ENCODE data around the gene C1orf232. TPM values are rescaled to one million over a fixed set of nuclear protein-coding genes. Genes with fewer than 3 reads are reported as not detected.

Gene C1orf232
- total and polyA plus RNA-seq, 9 of the 15 experiments (the other 6 are each of a cell fraction or from before 2014, with no cell fraction given), result not detected

DNA sequence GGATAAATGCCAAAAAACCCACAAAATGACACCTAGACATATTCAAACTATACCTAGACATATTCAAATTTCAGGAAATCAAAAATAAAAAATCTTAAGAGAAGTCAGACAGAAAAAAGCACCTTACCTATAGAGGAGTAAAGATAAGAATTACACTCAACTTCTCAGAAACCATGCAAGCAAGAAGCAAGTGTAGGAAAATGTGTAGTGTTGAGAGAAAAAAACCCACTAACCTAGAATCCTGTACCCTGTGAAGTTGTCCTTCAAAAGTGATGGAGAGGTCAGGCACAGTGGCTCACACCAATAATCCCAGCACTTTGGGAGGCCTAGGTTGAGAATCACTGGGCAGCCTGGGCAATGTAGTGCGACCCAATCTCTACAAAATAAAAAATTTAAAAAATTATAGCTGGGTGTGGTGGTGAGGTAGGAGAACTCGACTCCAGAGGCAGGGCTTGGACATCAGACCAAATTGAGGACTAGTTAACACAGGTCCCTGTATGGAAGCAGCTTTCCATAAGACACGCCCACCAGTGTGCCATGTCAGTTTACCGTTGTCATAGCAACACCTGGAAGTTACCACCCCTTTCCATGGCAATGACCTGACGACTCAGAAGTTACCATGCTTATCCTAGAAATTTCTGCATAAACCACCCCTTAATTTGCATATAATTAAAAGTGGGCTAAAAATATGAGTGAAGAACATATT lies 36.5 kb downstream of the C1orf232 start (continued):
- TF ChIP-seq NEUROD1 (IDR thresholded peaks at IDR 0.05; ENCODE audit: borderline replicate concordance, low read depth, low read length, partially characterized antibody), result peak; percentile 54
- TF ChIP-seq NCOA4 (IDR thresholded peaks at IDR 0.05; ENCODE audit: partially characterized antibody), result no peak
- peak; percentile 88 for TF ChIP-seq RFX5 (IDR thresholded peaks at IDR 0.05; ENCODE audit: low read depth, low read length)
- peak; percentile 25 to 40; a peak in 3 of 4 replicates for TF ChIP-seq NRF1 (conservative IDR thresholded peaks at IDR 0.05 in 1 of 2, IDR thresholded peaks at IDR 0.05 in 1 of 2)
- TF ChIP-seq, protein P1, sequence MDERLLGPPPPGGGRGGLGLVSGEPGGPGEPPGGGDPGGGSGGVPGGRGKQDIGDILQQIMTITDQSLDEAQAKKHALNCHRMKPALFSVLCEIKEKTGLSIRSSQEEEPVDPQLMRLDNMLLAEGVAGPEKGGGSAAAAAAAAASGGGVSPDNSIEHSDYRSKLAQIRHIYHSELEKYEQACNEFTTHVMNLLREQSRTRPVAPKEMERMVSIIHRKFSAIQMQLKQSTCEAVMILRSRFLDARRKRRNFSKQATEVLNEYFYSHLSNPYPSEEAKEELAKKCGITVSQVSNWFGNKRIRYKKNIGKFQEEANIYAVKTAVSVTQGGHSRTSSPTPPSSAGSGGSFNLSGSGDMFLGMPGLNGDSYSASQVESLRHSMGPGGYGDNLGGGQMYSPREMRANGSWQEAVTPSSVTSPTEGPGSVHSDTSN (CRISPR knock-in tag; IDR thresholded peaks at IDR 0.05; ENCODE audit: low read depth), result no peak
- TF ChIP-seq, protein P1 (tag; conservative IDR thresholded peaks at IDR 0.05; ENCODE audit: low read depth), result peak; percentile 81
- no peak for TF ChIP-seq FOS (IDR thresholded peaks at IDR 0.05; ENCODE audit: extremely low read depth, insufficient read length)
- TF ChIP-seq, protein P2, sequence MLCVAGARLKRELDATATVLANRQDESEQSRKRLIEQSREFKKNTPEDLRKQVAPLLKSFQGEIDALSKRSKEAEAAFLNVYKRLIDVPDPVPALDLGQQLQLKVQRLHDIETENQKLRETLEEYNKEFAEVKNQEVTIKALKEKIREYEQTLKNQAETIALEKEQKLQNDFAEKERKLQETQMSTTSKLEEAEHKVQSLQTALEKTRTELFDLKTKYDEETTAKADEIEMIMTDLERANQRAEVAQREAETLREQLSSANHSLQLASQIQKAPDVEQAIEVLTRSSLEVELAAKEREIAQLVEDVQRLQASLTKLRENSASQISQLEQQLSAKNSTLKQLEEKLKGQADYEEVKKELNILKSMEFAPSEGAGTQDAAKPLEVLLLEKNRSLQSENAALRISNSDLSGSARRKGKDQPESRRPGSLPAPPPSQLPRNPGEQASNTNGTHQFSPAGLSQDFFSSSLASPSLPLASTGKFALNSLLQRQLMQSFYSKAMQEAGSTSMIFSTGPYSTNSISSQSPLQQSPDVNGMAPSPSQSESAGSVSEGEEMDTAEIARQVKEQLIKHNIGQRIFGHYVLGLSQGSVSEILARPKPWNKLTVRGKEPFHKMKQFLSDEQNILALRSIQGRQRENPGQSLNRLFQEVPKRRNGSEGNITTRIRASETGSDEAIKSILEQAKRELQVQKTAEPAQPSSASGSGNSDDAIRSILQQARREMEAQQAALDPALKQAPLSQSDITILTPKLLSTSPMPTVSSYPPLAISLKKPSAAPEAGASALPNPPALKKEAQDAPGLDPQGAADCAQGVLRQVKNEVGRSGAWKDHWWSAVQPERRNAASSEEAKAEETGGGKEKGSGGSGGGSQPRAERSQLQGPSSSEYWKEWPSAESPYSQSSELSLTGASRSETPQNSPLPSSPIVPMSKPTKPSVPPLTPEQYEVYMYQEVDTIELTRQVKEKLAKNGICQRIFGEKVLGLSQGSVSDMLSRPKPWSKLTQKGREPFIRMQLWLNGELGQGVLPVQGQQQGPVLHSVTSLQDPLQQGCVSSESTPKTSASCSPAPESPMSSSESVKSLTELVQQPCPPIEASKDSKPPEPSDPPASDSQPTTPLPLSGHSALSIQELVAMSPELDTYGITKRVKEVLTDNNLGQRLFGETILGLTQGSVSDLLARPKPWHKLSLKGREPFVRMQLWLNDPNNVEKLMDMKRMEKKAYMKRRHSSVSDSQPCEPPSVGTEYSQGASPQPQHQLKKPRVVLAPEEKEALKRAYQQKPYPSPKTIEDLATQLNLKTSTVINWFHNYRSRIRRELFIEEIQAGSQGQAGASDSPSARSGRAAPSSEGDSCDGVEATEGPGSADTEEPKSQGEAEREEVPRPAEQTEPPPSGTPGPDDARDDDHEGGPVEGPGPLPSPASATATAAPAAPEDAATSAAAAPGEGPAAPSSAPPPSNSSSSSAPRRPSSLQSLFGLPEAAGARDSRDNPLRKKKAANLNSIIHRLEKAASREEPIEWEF (CRISPR knock-in tag; IDR thresholded peaks at IDR 0.05), result no peak
- peak; percentile 97 for TF ChIP-seq BMI1 (IDR thresholded peaks at IDR 0.05; ENCODE audit: low read length)
- TF ChIP-seq, protein P3, sequence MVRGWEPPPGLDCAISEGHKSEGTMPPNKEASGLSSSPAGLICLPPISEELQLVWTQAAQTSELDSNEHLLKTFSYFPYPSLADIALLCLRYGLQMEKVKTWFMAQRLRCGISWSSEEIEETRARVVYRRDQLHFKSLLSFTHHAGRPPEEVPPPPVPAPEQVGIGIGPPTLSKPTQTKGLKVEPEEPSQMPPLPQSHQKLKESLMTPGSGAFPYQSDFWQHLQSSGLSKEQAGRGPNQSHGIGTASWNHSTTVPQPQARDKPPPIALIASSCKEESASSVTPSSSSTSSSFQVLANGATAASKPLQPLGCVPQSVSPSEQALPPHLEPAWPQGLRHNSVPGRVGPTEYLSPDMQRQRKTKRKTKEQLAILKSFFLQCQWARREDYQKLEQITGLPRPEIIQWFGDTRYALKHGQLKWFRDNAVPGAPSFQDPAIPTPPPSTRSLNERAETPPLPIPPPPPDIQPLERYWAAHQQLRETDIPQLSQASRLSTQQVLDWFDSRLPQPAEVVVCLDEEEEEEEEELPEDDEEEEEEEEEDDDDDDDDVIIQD (CRISPR knock-in tag; IDR thresholded peaks at IDR 0.05), result no peak
- TF ChIP-seq ARID1B (IDR thresholded peaks at IDR 0.05), result 0 out of 2 replicates have a peak, but pooled peaks have one; percentile 18
- TF ChIP-seq, protein P4, sequence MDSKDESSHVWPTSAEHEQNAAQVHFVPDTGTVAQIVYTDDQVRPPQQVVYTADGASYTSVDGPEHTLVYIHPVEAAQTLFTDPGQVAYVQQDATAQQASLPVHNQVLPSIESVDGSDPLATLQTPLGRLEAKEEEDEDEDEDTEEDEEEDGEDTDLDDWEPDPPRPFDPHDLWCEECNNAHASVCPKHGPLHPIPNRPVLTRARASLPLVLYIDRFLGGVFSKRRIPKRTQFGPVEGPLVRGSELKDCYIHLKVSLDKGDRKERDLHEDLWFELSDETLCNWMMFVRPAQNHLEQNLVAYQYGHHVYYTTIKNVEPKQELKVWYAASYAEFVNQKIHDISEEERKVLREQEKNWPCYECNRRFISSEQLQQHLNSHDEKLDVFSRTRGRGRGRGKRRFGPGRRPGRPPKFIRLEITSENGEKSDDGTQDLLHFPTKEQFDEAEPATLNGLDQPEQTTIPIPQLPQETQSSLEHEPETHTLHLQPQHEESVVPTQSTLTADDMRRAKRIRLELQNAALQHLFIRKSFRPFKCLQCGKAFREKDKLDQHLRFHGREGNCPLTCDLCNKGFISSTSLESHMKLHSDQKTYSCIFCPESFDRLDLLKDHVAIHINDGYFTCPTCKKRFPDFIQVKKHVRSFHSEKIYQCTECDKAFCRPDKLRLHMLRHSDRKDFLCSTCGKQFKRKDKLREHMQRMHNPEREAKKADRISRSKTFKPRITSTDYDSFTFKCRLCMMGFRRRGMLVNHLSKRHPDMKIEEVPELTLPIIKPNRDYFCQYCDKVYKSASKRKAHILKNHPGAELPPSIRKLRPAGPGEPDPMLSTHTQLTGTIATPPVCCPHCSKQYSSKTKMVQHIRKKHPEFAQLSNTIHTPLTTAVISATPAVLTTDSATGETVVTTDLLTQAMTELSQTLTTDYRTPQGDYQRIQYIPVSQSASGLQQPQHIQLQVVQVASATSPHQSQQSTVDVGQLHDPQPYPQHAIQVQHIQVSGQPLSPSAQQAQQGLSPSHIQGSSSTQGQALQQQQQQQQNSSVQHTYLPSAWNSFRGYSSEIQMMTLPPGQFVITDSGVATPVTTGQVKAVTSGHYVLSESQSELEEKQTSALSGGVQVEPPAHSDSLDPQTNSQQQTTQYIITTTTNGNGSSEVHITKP (IDR thresholded peaks at IDR 0.05; ENCODE audit: partially characterized antibody), result no peak
- TF ChIP-seq NCOA2 (IDR thresholded peaks at IDR 0.05; ENCODE audit: partially characterized antibody in 2 of 2), result no peak
